GM23338 (cell line): ENCODE measurements around the gene HOXB3. TPM values are rescaled to one million over a fixed set of nuclear protein-coding genes. Genes with fewer than 3 reads are reported as not detected.

Source experiments
- ATAC-seq: fragments of 200-7000 bp; cut with Tn5 transposase; 3 replicates; pipeline ENCODE4 v1.9.1; 2020
- DNase-seq: peaks from one replicate; pipeline ENCODE4 v3.0.0-alpha.2; 2015; ENCODE audit warnings: low spot score
- H2AFZ ChIP-seq: fragments of 200-600 bp; sonication (generic); 2 replicates; pipeline ENCODE4 v1.8.0; 2016; ENCODE audit warnings: antibody characterized with exemption, mild to moderate bottlenecking, moderate library complexity
- H3F3A ChIP-seq: fragments of 200-600 bp; sonication (generic); replicated peaks from 2 replicates; pipeline ENCODE4 v1.8.0; 2017; ENCODE audit warnings: antibody characterized with exemption, mixed run types, low read depth
- H3K27ac ChIP-seq: fragments of 200-600 bp; sonication (generic); 2 replicates; pipeline ENCODE4 v1.6.1; 2016; ENCODE audit warnings: low read depth
- H3K27me3 ChIP-seq: fragments of 200-600 bp; sonication (generic); 2 replicates; pipeline ENCODE4 v1.8.0; 2016; ENCODE audit warnings: mild to moderate bottlenecking, mixed run types, moderate library complexity; ENCODE audit not compliant: insufficient read depth
- H3K36me3 ChIP-seq: fragments of 200-600 bp; sonication (generic); 2 replicates; pipeline ENCODE4 v1.8.0; 2016; ENCODE audit warnings: mild to moderate bottlenecking; ENCODE audit not compliant: insufficient read depth
- H3K4me1 ChIP-seq: fragments of 200-600 bp; sonication (generic); 2 replicates; pipeline ENCODE4 v1.8.0; 2016; ENCODE audit warnings: mild to moderate bottlenecking, moderate library complexity; ENCODE audit not compliant: insufficient read depth
- H3K4me2 ChIP-seq: fragments of 200-600 bp; sonication (generic); 2 replicates; pipeline ENCODE4 v1.7.1; 2017; ENCODE audit warnings: mixed run types
- H3K4me3 ChIP-seq: fragments of 200-600 bp; sonication (generic); 2 replicates; pipeline ENCODE4 v1.6.1; 2016; ENCODE audit warnings: mixed run types
- H3K79me2 ChIP-seq: fragments of 200-600 bp; sonication (generic); replicated peaks from 2 replicates; pipeline ENCODE4 v1.8.0; 2017; ENCODE audit warnings: mild to moderate bottlenecking; ENCODE audit not compliant: insufficient read depth
- H3K9me2 ChIP-seq: fragments of 200-600 bp; sonication (generic); 2 replicates; pipeline ENCODE4 v1.8.0; 2017; ENCODE audit not compliant: insufficient read depth
- H4K20me1 ChIP-seq: fragments of 200-600 bp; sonication (generic); replicated peaks from 2 replicates; pipeline ENCODE4 v1.8.0; 2017; ENCODE audit warnings: mild to moderate bottlenecking; ENCODE audit not compliant: insufficient read depth
- H3K27ac Mint-ChIP-seq: 2 replicates; pipeline ENCODE4 v1.8.0; 2020; ENCODE audit warnings: inconsistent platforms, mild to moderate bottlenecking, moderate library complexity, mixed read lengths
- H3K27me3 Mint-ChIP-seq: 3 replicates; pipeline ENCODE4 v1.8.0; 2022; ENCODE audit warnings: low read depth, mild to moderate bottlenecking, moderate library complexity, mixed read lengths, inconsistent platforms; ENCODE audit not compliant: insufficient read depth, poor library complexity
- H3K36me3 Mint-ChIP-seq: 3 replicates; pipeline ENCODE4 v1.8.0; 2021; ENCODE audit warnings: low read depth, mild to moderate bottlenecking, inconsistent platforms, moderate library complexity, mixed read lengths
- H3K4me1 Mint-ChIP-seq: 3 replicates; pipeline ENCODE4 v1.8.0; 2020; ENCODE audit warnings: mild to moderate bottlenecking, inconsistent platforms, mixed read lengths
- H3K4me3 Mint-ChIP-seq: 3 replicates; pipeline ENCODE4 v1.8.0; 2021; ENCODE audit warnings: moderate library complexity, mild to moderate bottlenecking, inconsistent platforms, mixed read lengths
- H3K9me3 Mint-ChIP-seq: 3 replicates; pipeline ENCODE4 v1.8.0; 2020; ENCODE audit warnings: moderate library complexity, mild to moderate bottlenecking, inconsistent platforms, mixed read lengths
- EZH2 ChIP-seq: fragments of 200-600 bp; sonication (generic); IDR thresholded peaks from one replicate; pipeline ENCODE4 v1.8.0; 2017; ENCODE audit warnings: antibody characterized with exemption, mild to moderate bottlenecking, low read depth; ENCODE audit not compliant: unreplicated experiment
- ZNF114 ChIP-seq: fragments of 250-450 bp; sonication (Bioruptor Pico); IDR thresholded peaks from 2 replicates; pipeline ENCODE4 v1.5.0; 2020; ENCODE audit warnings: mild to moderate bottlenecking, moderate library complexity
- ZNF331 ChIP-seq: fragments of 250-450 bp; sonication (Bioruptor Pico); IDR thresholded peaks from 2 replicates; pipeline ENCODE4 v1.5.0; 2020; ENCODE audit warnings: low read depth, mild to moderate bottlenecking, moderate library complexity
- polyA plus RNA-seq: library from polyadenylated mRNA; unstranded; fragments of >200 nt; fragmentation: Nextera tagmentation; extraction: Ambion mirVana; gene quantifications from 2 replicates; pipeline ENCODE4 v1.2.1, GENCODE V29; 2016
- total RNA-seq: library from RNA; depleted of rRNA; stranded (reverse); fragments of >200 nt; shearing (Covaris generic); gene quantifications from 2 replicates; pipeline ENCODE4 v1.2.3, GENCODE V29; 2014
- TF ChIP-seq, protein P1 (sequence below): IDR thresholded peaks from one replicate; pipeline ENCODE4 v1.6.1; 2018; ENCODE audit warnings: antibody characterized with exemption; ENCODE audit not compliant: unreplicated experiment

The HOXB3 gene
- total and polyA plus RNA-seq, 2 experiments from 2014 or later: 0.17 TPM; not detected in 1

DNA sequence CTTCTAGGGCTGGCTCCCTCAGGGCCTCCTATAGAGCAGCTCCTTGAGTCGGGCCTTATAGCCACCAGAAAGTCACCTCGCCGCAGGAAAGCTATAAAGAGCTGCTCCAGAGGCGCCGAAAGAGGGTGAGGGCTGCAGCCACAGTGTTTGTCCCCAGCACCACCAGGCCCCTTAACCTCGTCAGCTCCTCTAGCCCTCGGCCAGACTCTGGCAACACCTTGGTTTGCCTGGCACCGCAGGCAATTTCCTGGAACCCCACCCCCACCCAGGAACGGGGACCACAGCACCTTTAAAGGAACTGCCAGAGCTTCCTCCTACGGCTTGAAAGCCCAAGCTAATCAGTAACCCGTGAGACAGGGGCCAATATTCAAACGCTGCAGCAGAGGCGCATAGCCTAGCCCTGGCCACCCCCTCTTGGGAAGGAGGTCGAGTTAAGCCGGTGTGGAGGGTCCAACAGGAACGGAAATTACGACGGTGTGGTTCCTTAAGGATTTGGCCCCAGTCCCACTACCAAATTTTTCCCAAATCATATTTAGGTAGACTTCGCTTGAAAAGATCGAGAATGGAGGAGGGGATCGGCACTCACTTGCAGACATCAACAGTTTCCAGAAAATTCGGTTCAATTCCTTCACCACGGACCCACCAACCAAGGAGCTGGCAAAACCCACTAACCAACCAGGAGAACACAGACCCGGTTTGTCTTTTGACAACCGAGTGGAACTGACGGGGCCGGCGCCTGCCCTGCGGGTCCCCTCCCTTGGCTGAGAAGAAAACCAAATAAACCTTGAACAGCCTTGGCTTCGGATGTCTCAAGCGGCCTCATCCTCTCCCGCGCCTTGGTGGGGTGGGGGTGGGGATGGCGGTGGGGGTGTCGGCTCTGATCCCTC lies 11.7 kb upstream of the HOXB3 start:
- no peaks in the 10 kb centered on the region for H3K9me2 ChIP-seq
- Mint-ChIP-seq H3K4me3 (no peak overlapping the region), H3K27me3 (peaks cover 100% of the 10 kb centered on the region), H3K27ac (no peak overlapping the region), H3K4me1 (peaks cover 17% of the 10 kb centered on the region), H3K36me3 (peaks cover 3% of the 10 kb centered on the region; the same call in 1 of the 3 replicates), H3K9me3 (peaks cover 4% of the 10 kb centered on the region; the same call in 1 of the 3 replicates)
- no peaks in the 10 kb centered on the region; the same call in 1 of the 2 replicates for H3K36me3 ChIP-seq
- H4K20me1 ChIP-seq: peaks cover 84% of the 10 kb centered on the region
- H3K79me2 ChIP-seq: no peaks in the 10 kb centered on the region
- peaks cover 100% of the 10 kb centered on the region for H3K27me3 ChIP-seq
- peaks cover 69% of the 10 kb centered on the region for H3F3A ChIP-seq
- no peak overlapping the region for H3K27ac ChIP-seq
- peaks cover 42% of the 10 kb centered on the region for H3K4me1 ChIP-seq
- no peak overlapping the region for H2AFZ ChIP-seq
- TF ChIP-seq, protein P1, sequence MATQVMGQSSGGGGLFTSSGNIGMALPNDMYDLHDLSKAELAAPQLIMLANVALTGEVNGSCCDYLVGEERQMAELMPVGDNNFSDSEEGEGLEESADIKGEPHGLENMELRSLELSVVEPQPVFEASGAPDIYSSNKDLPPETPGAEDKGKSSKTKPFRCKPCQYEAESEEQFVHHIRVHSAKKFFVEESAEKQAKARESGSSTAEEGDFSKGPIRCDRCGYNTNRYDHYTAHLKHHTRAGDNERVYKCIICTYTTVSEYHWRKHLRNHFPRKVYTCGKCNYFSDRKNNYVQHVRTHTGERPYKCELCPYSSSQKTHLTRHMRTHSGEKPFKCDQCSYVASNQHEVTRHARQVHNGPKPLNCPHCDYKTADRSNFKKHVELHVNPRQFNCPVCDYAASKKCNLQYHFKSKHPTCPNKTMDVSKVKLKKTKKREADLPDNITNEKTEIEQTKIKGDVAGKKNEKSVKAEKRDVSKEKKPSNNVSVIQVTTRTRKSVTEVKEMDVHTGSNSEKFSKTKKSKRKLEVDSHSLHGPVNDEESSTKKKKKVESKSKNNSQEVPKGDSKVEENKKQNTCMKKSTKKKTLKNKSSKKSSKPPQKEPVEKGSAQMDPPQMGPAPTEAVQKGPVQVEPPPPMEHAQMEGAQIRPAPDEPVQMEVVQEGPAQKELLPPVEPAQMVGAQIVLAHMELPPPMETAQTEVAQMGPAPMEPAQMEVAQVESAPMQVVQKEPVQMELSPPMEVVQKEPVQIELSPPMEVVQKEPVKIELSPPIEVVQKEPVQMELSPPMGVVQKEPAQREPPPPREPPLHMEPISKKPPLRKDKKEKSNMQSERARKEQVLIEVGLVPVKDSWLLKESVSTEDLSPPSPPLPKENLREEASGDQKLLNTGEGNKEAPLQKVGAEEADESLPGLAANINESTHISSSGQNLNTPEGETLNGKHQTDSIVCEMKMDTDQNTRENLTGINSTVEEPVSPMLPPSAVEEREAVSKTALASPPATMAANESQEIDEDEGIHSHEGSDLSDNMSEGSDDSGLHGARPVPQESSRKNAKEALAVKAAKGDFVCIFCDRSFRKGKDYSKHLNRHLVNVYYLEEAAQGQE: no peak
- no peak for TF ChIP-seq ZNF331
- peak; percentile 89 for TF ChIP-seq EZH2
- no peak overlapping the region for H3K4me2 ChIP-seq
- DNase-seq (no peak), ATAC-seq (no peak)
- H3K4me3 ChIP-seq: no peak overlapping the region

DNA sequence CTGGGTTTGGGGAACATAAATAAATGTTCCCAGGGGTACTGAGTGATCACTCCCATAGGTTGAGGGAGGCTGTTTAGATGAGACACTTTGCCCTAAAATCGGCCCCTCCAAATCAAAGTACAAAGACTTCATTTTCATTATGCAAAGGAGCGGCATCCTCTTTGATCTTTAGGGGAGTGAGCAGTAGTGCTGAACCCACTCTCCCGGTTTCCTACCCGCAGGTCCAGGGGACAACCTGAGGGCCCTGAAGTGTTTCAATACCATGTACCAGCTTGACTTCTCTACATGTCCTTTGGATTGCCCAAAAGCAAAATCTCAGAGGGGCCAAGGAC lies 11.1 kb upstream of the HOXB3 start:
- no peak overlapping the region for H3K27ac Mint-ChIP-seq
- peaks cover 4% of the 10 kb centered on the region; the same call in 1 of the 3 replicates for H3K9me3 Mint-ChIP-seq

More for the DNA sequence above, 11.1 kb upstream of the HOXB3 start:
- no peak overlapping the region for H3K4me3 Mint-ChIP-seq
- H3K9me2 ChIP-seq: no peaks in the 10 kb centered on the region
- H3K4me1 Mint-ChIP-seq: peaks cover 23% of the 10 kb centered on the region
- peaks cover 100% of the 10 kb centered on the region for H3K27me3 ChIP-seq
- no peaks in the 10 kb centered on the region for H3K79me2 ChIP-seq
- no peak overlapping the region for H2AFZ ChIP-seq
- H3K36me3 ChIP-seq: no peaks in the 10 kb centered on the region
- no peak for TF ChIP-seq ZNF114
- TF ChIP-seq EZH2: peak; percentile 80
- H3K4me1 ChIP-seq: peaks cover 45% of the 10 kb centered on the region
- no peak overlapping the region for H3K27ac ChIP-seq
- H3F3A ChIP-seq: peaks cover 70% of the 10 kb centered on the region
- H3K4me2 ChIP-seq: no peak overlapping the region
- no peak overlapping the region for H3K4me3 ChIP-seq
- peaks cover 78% of the 10 kb centered on the region for H4K20me1 ChIP-seq
- no peak for DNase-seq
- no peak for ATAC-seq
- peaks cover 100% of the 10 kb centered on the region for H3K27me3 Mint-ChIP-seq
- peaks cover 3% of the 10 kb centered on the region; the same call in 1 of the 3 replicates for H3K36me3 Mint-ChIP-seq
